ENCODE measurements around the gene DPP6.

DNA sequence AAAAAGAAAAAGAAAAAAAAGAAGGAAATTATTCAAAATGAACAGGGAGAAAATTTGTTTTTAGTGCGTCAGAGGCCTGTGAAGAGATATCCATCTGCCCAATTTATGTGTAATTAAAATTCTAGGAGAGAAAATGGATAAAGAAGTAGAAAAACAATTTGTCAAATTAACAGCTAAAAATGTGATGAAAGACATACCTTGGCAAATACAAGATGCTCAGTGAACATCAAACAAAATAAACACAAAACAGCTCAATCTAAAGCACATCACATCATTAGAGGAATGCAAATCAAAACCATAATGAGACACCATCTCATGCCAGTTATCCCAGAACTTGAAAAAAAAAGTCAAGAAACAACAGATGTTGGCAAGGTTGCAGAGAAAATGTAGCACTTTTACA, 477.9 kb downstream of the DPP6 start:
- TF ChIP-seq CTCF (conservative IDR thresholded peaks at IDR 0.05; ENCODE audit: low read depth, low read length) (no peak), EZH2 (IDR thresholded peaks at IDR 0.05; ENCODE audit: borderline replicate concordance, low read depth, low read length, poor library complexity, severe bottlenecking) (no peak)

All from A673 (cell line).